Activated CD4-positive, alpha-beta T cell treated with anti-CD3 and anti-CD28 coated beads for 48 hours (primary cell): Measurements from ENCODE around the gene USP32.
"Not testable (repeated sequence)": the region's sequence is repeated elsewhere in the genome, so short reads cannot be mapped to it uniquely, and the experiment has no call there.

ENCODE experiments used
- DNase-seq: peaks from one replicate; pipeline ENCODE4 v3.0.0-alpha.2; 2020

The USP32 gene

GRCh38 chr17:60371818-60372510, 20.0 kb downstream of the USP32 start:
- no peak for DNase-seq

GRCh38 chr17:60371416-60371815, 20.5 kb downstream of the USP32 start:
- no peak for DNase-seq

GRCh38 chr17:60369727-60370126, 22.2 kb downstream of the USP32 start:
- no peak for DNase-seq

GRCh38 chr17:60363700-60364405, 28.1 kb downstream of the USP32 start:
- DNase-seq, result no peak

GRCh38 chr17:60362329-60362728, 29.6 kb downstream of the USP32 start:
- DNase-seq, result no peak

GRCh38 chr17:60361889-60362288, 30.0 kb downstream of the USP32 start:
- no peak for DNase-seq

- no peak for DNase-seq
These were observed 32.5 kb downstream of the USP32 start for GRCh38 chr17:60359415-60359814.

GRCh38 chr17:60358606-60359225, 33.2 kb downstream of the USP32 start:
- no peak for DNase-seq

GRCh38 chr17:60356940-60357339, 35.0 kb downstream of the USP32 start:
- DNase-seq, result no peak

GRCh38 chr17:60355663-60356594, 36.0 kb downstream of the USP32 start:
- no peak for DNase-seq

- no peak for DNase-seq
These were observed 37.7 kb downstream of the USP32 start for GRCh38 chr17:60354223-60354622.

GRCh38 chr17:60353773-60354172, 38.2 kb downstream of the USP32 start:
- no peak for DNase-seq

- no peak for DNase-seq
These were observed 39.4 kb downstream of the USP32 start for GRCh38 chr17:60352569-60352968.

- no peak for DNase-seq
These were observed 39.9 kb downstream of the USP32 start for GRCh38 chr17:60352071-60352470.

- no peak for DNase-seq
These were observed 40.8 kb downstream of the USP32 start for GRCh38 chr17:60351012-60351695.

- DNase-seq, result no peak
These were observed 43.3 kb downstream of the USP32 start for GRCh38 chr17:60348616-60349015.

- no peak for DNase-seq
These were observed 46.7 kb downstream of the USP32 start for GRCh38 chr17:60345233-60345632.

GRCh38 chr17:60342492-60342891, 49.4 kb downstream of the USP32 start:
- DNase-seq, result peak; percentile 6

- no peak for DNase-seq
These were observed 56.6 kb downstream of the USP32 start for GRCh38 chr17:60335289-60335688.

- DNase-seq, result no peak
These were observed 58.3 kb downstream of the USP32 start for GRCh38 chr17:60333628-60334031.

- not testable (repeated sequence) for DNase-seq
These were observed 58.9 kb downstream of the USP32 start for GRCh38 chr17:60333072-60333471.

- no peak for DNase-seq
These were observed 59.4 kb downstream of the USP32 start for GRCh38 chr17:60332574-60332973.
